Smooth muscle cell (in vitro differentiated cells): Measurements from ENCODE around the gene CNKSR3. TPM values are rescaled to one million over a fixed set of nuclear protein-coding genes. Genes with fewer than 3 reads are reported as not detected.

Source experiments
- DNase-seq: peaks from one replicate; lab custom pipeline; 2025; ENCODE audit not compliant: unreplicated experiment; lab: John Stamatoyannopoulos, UW
- H2AFZ ChIP-seq: fragments of 200-600 bp; sonication (generic); 2 replicates; pipeline ENCODE4 v1.6.0; 2016; ENCODE audit warnings: antibody characterized with exemption, low read depth, mild to moderate bottlenecking
- H3F3A ChIP-seq: fragments of 200-600 bp; sonication (generic); 2 replicates; pipeline ENCODE4 v1.6.0; 2017; ENCODE audit warnings: antibody characterized with exemption, low read depth
- H3K27ac ChIP-seq: fragments of 200-600 bp; sonication (generic); 2 replicates; pipeline ENCODE4 v1.5.1; 2016; ENCODE audit warnings: low read depth, mild to moderate bottlenecking
- H3K27me3 ChIP-seq: fragments of 200-600 bp; sonication (generic); 2 replicates; pipeline ENCODE4 v1.6.1; 2016; ENCODE audit warnings: low read depth, mild to moderate bottlenecking
- H3K36me3 ChIP-seq: fragments of 200-600 bp; sonication (generic); 2 replicates; pipeline ENCODE4 v1.5.1; 2016; ENCODE audit warnings: low read depth
- H3K4me1 ChIP-seq: fragments of 200-600 bp; sonication (generic); 2 replicates; pipeline ENCODE4 v1.5.1; 2016; ENCODE audit warnings: low read depth
- H3K4me2 ChIP-seq: fragments of 200-600 bp; sonication (generic); 2 replicates; pipeline ENCODE4 v1.6.0; 2016; ENCODE audit warnings: mild to moderate bottlenecking
- H3K4me3 ChIP-seq: fragments of 200-600 bp; sonication (generic); 2 replicates; pipeline ENCODE4 v1.5.1; 2016; ENCODE audit warnings: mild to moderate bottlenecking
- H3K79me2 ChIP-seq: fragments of 200-600 bp; sonication (generic); 2 replicates; pipeline ENCODE4 v1.6.0; 2016; ENCODE audit warnings: low read depth, mild to moderate bottlenecking
- H3K9ac ChIP-seq: fragments of 200-600 bp; sonication (generic); 2 replicates; pipeline ENCODE4 v1.6.0; 2016; ENCODE audit warnings: low read depth
- H3K9me3 ChIP-seq: fragments of 200-600 bp; sonication (generic); replicated peaks from 2 replicates; pipeline ENCODE4 v1.5.1; 2016; ENCODE audit warnings: low read depth
- H4K20me1 ChIP-seq: fragments of 200-600 bp; sonication (generic); 2 replicates; pipeline ENCODE4 v1.6.0; 2016; ENCODE audit warnings: low read depth
- CTCF ChIP-seq: fragments of 200-600 bp; sonication (generic); IDR thresholded peaks from 2 replicates; pipeline ENCODE4 v1.5.1; 2017; ENCODE audit warnings: borderline replicate concordance, mild to moderate bottlenecking, antibody characterized with exemption; ENCODE audit not compliant: insufficient read depth, poor library complexity, severe bottlenecking
- WGBS: methylation state at CpG from one replicate; pipeline ENCODE4 v1.1.7; 2016; ENCODE audit warnings: low lambda C conversion rate; 5-methylcytosine and 5-hydroxymethylcytosine counted together
- polyA plus RNA-seq: library from polyadenylated mRNA; unstranded; fragments of >200 nt; fragmentation: Nextera tagmentation; extraction: Ambion mirVana; gene quantifications from 2 replicates; pipeline ENCODE4 v1.2.1, GENCODE V29; 2016
- total RNA-seq: library from RNA; depleted of rRNA; stranded (reverse); fragments of >200 nt; gene quantifications from 2 replicates; pipeline ENCODE4 v1.2.3, GENCODE V29; 2014

The CNKSR3 gene
- total and polyA plus RNA-seq, 2 experiments from 2014 or later = 5.0 to 5.5 TPM

- Histone ChIP-seq H3K27ac (peak overlapping the region; percentile 79), H2AFZ (peak overlapping the region; percentile 84), H3K4me2 (peak overlapping the region; percentile 82), H3K4me3 (peak overlapping the region; percentile 32), H3K4me1 (peaks cover 20% of the 10 kb centered on the region), H3F3A (peaks cover 12% of the 10 kb centered on the region), H3K79me2 (peaks cover 8% of the 10 kb centered on the region), H3K27me3 (no peaks in the 10 kb centered on the region), H3K9me3 (no peaks in the 10 kb centered on the region), H3K9ac (peak overlapping the region; percentile 59), H3K36me3 (no peaks in the 10 kb centered on the region), H4K20me1 (no peaks in the 10 kb centered on the region)
- TF ChIP-seq CTCF = no peak
- WGBS = 45% methylated on average over 12 of the region's 12 CpGs
- no peak for DNase-seq
Observed at GRCh38 chr6:154479771-154480639, 30.5 kb downstream of the CNKSR3 start.

- WGBS = 26% methylated on average over 9 of the region's 9 CpGs
- peaks cover 8% of the 10 kb centered on the region for H3K79me2 ChIP-seq
- peaks cover 12% of the 10 kb centered on the region for H3F3A ChIP-seq
- H3K27ac ChIP-seq = peak overlapping the region; percentile 79
- no peak for TF ChIP-seq CTCF
- peak overlapping the region; percentile 32 for H3K4me3 ChIP-seq
- no peaks in the 10 kb centered on the region for H3K36me3 ChIP-seq
- peaks cover 20% of the 10 kb centered on the region for H3K4me1 ChIP-seq
- peak overlapping the region; percentile 84 for H2AFZ ChIP-seq
- no peak for DNase-seq
- H3K27me3 ChIP-seq = no peaks in the 10 kb centered on the region
- no peaks in the 10 kb centered on the region for H4K20me1 ChIP-seq
- no peaks in the 10 kb centered on the region for H3K9me3 ChIP-seq
- peak overlapping the region; percentile 59 for H3K9ac ChIP-seq
- H3K4me2 ChIP-seq = peak overlapping the region; percentile 82
Observed at GRCh38 chr6:154479351-154479769, 31.1 kb downstream of the CNKSR3 start.

- DNase-seq = no peak
- Histone ChIP-seq H3K27me3 (no peaks in the 10 kb centered on the region), H3K79me2 (peaks cover 8% of the 10 kb centered on the region), H4K20me1 (no peaks in the 10 kb centered on the region), H3K4me2 (peak overlapping the region; percentile 82), H3K36me3 (no peaks in the 10 kb centered on the region), H3K4me3 (peak overlapping the region; percentile 32), H3K9me3 (no peaks in the 10 kb centered on the region), H3F3A (peaks cover 12% of the 10 kb centered on the region), H3K27ac (peak overlapping the region; percentile 79), H2AFZ (peak overlapping the region; percentile 84), H3K4me1 (peaks cover 20% of the 10 kb centered on the region), H3K9ac (peak overlapping the region; percentile 49)
- WGBS = 53% methylated on average over 1 of the region's 1 CpG
- no peak for TF ChIP-seq CTCF
Observed at GRCh38 chr6:154478701-154479060, 31.8 kb downstream of the CNKSR3 start.
